Parathyroid adenoma (tissue), 2 donors: ENCODE results near the gene TM6SF1.

Experiments used
- H2AFZ ChIP-seq: fragments of 300-600 bp; sonication (generic); one replicate; pipeline ENCODE4 v1.7.0; 2017; ENCODE audit warnings: antibody characterized with exemption, mild to moderate bottlenecking
- H3K27ac ChIP-seq: fragments of 300-600 bp; sonication (generic); one replicate; pipeline ENCODE4 v1.7.0; 2017
- H3K27me3 ChIP-seq: fragments of 300-600 bp; sonication (generic); one replicate; pipeline ENCODE4 v1.7.0; 2017; ENCODE audit warnings: low read length; ENCODE audit not compliant: control insufficient read depth, insufficient read depth
- H3K36me3 ChIP-seq: fragments of 300-600 bp; sonication (generic); one replicate; pipeline ENCODE4 v1.7.0; 2017; ENCODE audit warnings: low read length; ENCODE audit not compliant: control insufficient read depth, insufficient read depth
- H3K4me1 ChIP-seq: fragments of 300-600 bp; sonication (generic); one replicate; pipeline ENCODE4 v1.7.0; 2017; ENCODE audit warnings: control low read depth
- H3K4me2 ChIP-seq: fragments of 300-600 bp; sonication (generic); one replicate; pipeline ENCODE4 v1.7.0; 2017; ENCODE audit warnings: low read length
- H3K4me3 ChIP-seq: fragments of 300-600 bp; sonication (generic); one replicate; pipeline ENCODE4 v1.7.0; 2017; ENCODE audit warnings: low read depth, low read length
- H3K79me2 ChIP-seq: fragments of 300-600 bp; sonication (generic); one replicate; pipeline ENCODE4 v1.7.0; 2017; ENCODE audit warnings: control low read depth
- H3K9ac ChIP-seq: fragments of 300-600 bp; sonication (generic); one replicate; pipeline ENCODE4 v1.7.0; 2017; ENCODE audit warnings: mild to moderate bottlenecking
- H3K9me3 ChIP-seq: fragments of 300-600 bp; sonication (generic); one replicate; pipeline ENCODE4 v1.7.0; 2017; ENCODE audit warnings: low read length; ENCODE audit not compliant: control insufficient read depth
- CTCF ChIP-seq: fragments of 300-600 bp; sonication (generic); IDR thresholded peaks from one replicate; pipeline ENCODE4 v1.7.0; 2017; ENCODE audit warnings: antibody characterized with exemption, mild to moderate bottlenecking
- donor health status: primary hyperparathyroidism.

TM6SF1 gene

GRCh38 chr15:83174891-83175290 is 67.4 kb downstream of the TM6SF1 start:
- no peaks in the 10 kb centered on the region for H3K27me3 ChIP-seq
- no peak overlapping the region for H3K27ac ChIP-seq
- H3K9ac ChIP-seq = no peak overlapping the region
- H2AFZ ChIP-seq = no peak overlapping the region
- no peaks in the 10 kb centered on the region for H3K4me1 ChIP-seq
- no peak overlapping the region for H3K4me3 ChIP-seq
- H3K9me3 ChIP-seq = no peaks in the 10 kb centered on the region
- no peaks in the 10 kb centered on the region for H3K36me3 ChIP-seq
- H3K79me2 ChIP-seq = peaks cover 11% of the 10 kb centered on the region
- H3K4me2 ChIP-seq = no peak overlapping the region
- TF ChIP-seq CTCF = no peak

- no peak for TF ChIP-seq CTCF
- peaks cover 5% of the 10 kb centered on the region for H3K79me2 ChIP-seq
These were observed 70.9 kb downstream of the TM6SF1 start for GRCh38 chr15:83178390-83178789.

GRCh38 chr15:83178869-83179325 is 71.5 kb downstream of the TM6SF1 start:
- H3K27ac ChIP-seq = no peak overlapping the region
- TF ChIP-seq CTCF = no peak
- H3K4me3 ChIP-seq = no peak overlapping the region
- H3K4me2 ChIP-seq = no peak overlapping the region
- peaks cover 3% of the 10 kb centered on the region for H3K79me2 ChIP-seq
- H3K36me3 ChIP-seq = no peaks in the 10 kb centered on the region
- no peaks in the 10 kb centered on the region for H3K4me1 ChIP-seq
- no peaks in the 10 kb centered on the region for H3K9me3 ChIP-seq
- no peak overlapping the region for H3K9ac ChIP-seq
- no peak overlapping the region for H2AFZ ChIP-seq
- no peaks in the 10 kb centered on the region for H3K27me3 ChIP-seq

More at GRCh38 chr15:83178390-83178789, 70.9 kb downstream of the TM6SF1 start:
- Histone ChIP-seq H3K27me3 (no peaks in the 10 kb centered on the region), H3K4me2 (no peak overlapping the region), H3K36me3 (no peaks in the 10 kb centered on the region), H3K27ac (no peak overlapping the region), H3K9me3 (no peaks in the 10 kb centered on the region), H3K9ac (no peak overlapping the region), H3K4me1 (no peaks in the 10 kb centered on the region), H2AFZ (no peak overlapping the region), H3K4me3 (no peak overlapping the region)

GRCh38 chr15:83185561-83185960 is 78.1 kb downstream of the TM6SF1 start:
- peaks cover 25% of the 10 kb centered on the region for H3K79me2 ChIP-seq
- no peak overlapping the region for H3K27ac ChIP-seq
- H2AFZ ChIP-seq = no peak overlapping the region
- no peaks in the 10 kb centered on the region for H3K9me3 ChIP-seq
- no peak overlapping the region for H3K9ac ChIP-seq
- no peak overlapping the region for H3K4me3 ChIP-seq
- H3K36me3 ChIP-seq = no peaks in the 10 kb centered on the region
- H3K4me2 ChIP-seq = no peak overlapping the region
- no peak for TF ChIP-seq CTCF
- H3K4me1 ChIP-seq = no peaks in the 10 kb centered on the region
- H3K27me3 ChIP-seq = no peaks in the 10 kb centered on the region
